Effector memory CD8-positive, alpha-beta T cell (primary cell): ENCODE data around the gene SEC22A.

Experiments
- ATAC-seq: fragments of 150-1000 bp; cut with Tn5 transposase; replicated peaks from 2 replicates; pipeline ENCODE4 v1.10.0; 2021; ENCODE audit warnings: mild to moderate bottlenecking, moderate library complexity
- DNase-seq, 3 experiments: peaks; one replicate each; pipeline ENCODE4 v3.0.0; 2021
- H3K27ac Mint-ChIP-seq, 2 donors: one replicate each; pipeline ENCODE4 v1.8.0; 2022; ENCODE audit warnings: mild to moderate bottlenecking in 2 of 2, mixed read lengths in 2 of 2, moderate library complexity in 2 of 2
- H3K27me3 Mint-ChIP-seq, 2 donors: one replicate each; pipeline ENCODE4 v1.8.0; 2022; ENCODE audit warnings: mixed read lengths in 2 of 2
- H3K36me3 Mint-ChIP-seq: one replicate; pipeline ENCODE4 v1.8.0; 2022; ENCODE audit warnings: mild to moderate bottlenecking, moderate library complexity, mixed read lengths; ENCODE audit not compliant: insufficient read depth
- H3K4me1 Mint-ChIP-seq, 2 donors: one replicate each; pipeline ENCODE4 v1.8.0; 2022; ENCODE audit warnings: low read depth in 2 of 2, mixed read lengths in 2 of 2
- H3K4me3 Mint-ChIP-seq, 2 donors: one replicate each; pipeline ENCODE4 v1.8.0; 2022; ENCODE audit warnings: mild to moderate bottlenecking in 2 of 2, mixed read lengths in 2 of 2, moderate library complexity in 2 of 2
- H3K9me3 Mint-ChIP-seq, 2 donors: one replicate each; pipeline ENCODE4 v1.8.0; 2022; ENCODE audit warnings: mixed read lengths in 2 of 2
- total RNA-seq, 9 experiments: gene quantifications; one replicate each; lab custom pipeline; 2026; lab: John Stamatoyannopoulos, UW

The SEC22A gene
- 11.4 to 19.3 (median 14.0) reads per million in 9 experiments for total RNA-seq

DNA sequence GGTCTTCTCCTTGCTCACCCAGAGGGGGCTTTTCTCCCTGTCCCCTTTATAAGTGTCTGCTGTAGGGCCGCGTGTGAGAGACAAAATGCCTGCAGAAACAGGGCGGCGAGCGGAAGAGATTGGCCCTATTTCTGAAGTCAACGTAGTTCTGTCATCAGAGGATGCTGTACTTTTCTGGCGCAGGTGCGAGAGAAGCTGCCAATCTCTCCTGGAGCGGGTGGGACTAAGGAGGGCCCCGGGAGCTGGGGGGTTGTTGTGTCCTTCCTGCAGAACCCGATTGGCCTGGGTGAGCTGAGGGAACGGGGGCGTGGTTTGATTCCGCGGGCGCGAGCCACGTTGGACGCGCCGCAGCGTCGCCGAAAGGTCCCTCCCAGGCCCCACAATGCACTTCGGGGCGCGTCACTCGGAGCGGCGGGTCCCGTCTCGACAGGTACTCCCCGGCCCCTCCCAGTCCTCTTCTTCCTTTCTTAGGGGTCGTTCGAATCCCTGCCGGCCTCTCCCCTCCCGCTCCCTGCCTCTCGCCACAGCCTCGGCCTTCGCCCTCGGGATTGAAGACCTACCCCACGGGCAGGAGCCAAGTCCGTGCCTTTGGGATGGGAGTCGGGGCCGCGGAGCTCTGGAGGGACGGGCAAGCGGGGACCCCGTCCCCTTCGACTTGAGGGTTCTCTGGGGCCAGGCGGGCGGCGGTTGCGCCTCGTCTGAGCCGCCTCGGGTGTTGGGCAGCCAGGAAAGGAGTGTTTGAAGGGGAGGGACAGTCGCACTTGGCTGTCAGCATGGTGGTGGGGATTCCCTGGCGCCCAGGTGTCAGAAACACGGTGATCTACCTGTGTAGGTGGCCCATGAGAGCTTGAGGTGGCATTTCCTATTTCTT, at the start of gene SEC22A:
SEC22A (plus strand) TSS at position 387 of the 871 bp plus-strand sequence. CDS start 7,275 bp downstream, outside the sequence.
- peak; percentile 88 to 92 (median 92) for DNase-seq
- Mint-ChIP-seq H3K9me3 (peaks cover 0 to 11% of the 10 kb centered on the region in 2 donors), H3K4me3 (peak within 1 kb of the TSS; percentile 86 to 90), H3K4me1 (peaks cover 14 to 18% of the 10 kb centered on the region in 2 donors), H3K27me3 (peaks cover 0 to 6% of the 10 kb centered on the region in 2 donors), H3K27ac (peak within 1 kb of the TSS; percentile 98 to 99), H3K36me3 (peaks cover 24% of the 10 kb centered on the region)
- peak; percentile 87 for ATAC-seq

GRCh38 chr3:123152687-123153086, 49.1 kb upstream of the SEC22A start:
- H3K9me3 Mint-ChIP-seq: peaks cover 2 to 18% of the 10 kb centered on the region in 2 donors
- peaks cover 0 to 3% of the 10 kb centered on the region in 2 donors for H3K4me1 Mint-ChIP-seq
- H3K27me3 Mint-ChIP-seq: no peaks in the 10 kb centered on the region
- H3K4me3 Mint-ChIP-seq: no peak overlapping the region
- H3K27ac Mint-ChIP-seq: peak overlapping the region; percentile 72 to 92
- DNase-seq (no peak), ATAC-seq (no peak)
- peaks cover 4% of the 10 kb centered on the region for H3K36me3 Mint-ChIP-seq

DNA sequence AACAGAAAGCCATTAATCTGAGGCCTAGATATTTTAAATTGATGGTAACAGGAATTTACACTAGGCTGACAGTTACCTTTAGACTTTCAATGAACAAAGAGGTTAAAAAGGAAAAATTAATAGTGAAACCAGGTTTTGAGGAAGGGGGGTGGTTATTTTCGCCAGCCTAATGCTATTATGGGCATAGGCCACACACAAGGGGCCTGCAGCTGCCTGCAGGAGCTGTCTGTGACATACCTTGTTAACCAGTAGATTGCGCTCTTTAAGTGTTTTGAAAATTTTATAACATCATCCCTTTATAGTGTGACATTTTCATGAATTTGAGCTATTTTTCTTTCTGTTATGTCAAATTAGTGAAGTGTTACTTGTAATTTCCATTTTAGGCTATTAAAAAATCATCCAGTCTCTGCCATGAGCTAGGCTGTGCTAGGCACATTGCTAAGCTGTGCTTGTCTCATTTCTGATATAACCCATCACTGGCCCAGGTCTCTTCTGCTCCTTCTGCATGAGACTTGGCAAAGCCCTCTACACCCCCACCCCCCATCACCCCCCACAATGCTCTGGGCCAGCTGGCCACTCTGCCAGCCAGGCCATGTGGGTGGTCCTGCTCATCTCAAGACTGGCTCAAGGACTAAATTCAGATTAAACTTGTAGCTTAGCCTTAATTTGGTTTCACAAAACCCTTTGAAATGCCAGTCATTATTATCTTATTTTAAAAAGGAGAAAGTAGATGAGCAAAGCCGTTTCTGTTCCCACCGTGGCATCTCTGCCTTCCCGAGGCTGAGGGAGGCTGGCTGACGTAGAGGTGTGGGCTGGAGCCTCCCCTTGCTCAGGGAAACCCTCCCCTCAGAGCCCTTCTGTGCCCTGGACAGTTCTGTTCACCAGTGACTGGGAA, 48.4 kb upstream of the SEC22A start:
- Mint-ChIP-seq H3K36me3 (peaks cover 4% of the 10 kb centered on the region), H3K27ac (peak overlapping the region; percentile 72 to 92), H3K9me3 (peaks cover 2 to 18% of the 10 kb centered on the region in 2 donors), H3K27me3 (no peaks in the 10 kb centered on the region), H3K4me3 (no peak overlapping the region), H3K4me1 (peaks cover 0 to 3% of the 10 kb centered on the region in 2 donors)
- ATAC-seq (no peak), DNase-seq (no peak)

GRCh38 chr3:123154020-123154985, 47.4 kb upstream of the SEC22A start:
- Mint-ChIP-seq H3K4me3 (no peak overlapping the region), H3K27ac (no peak overlapping the region), H3K27me3 (no peaks in the 10 kb centered on the region), H3K36me3 (no peaks in the 10 kb centered on the region), H3K9me3 (peaks cover 2 to 18% of the 10 kb centered on the region in 2 donors), H3K4me1 (peaks cover 0 to 3% of the 10 kb centered on the region in 2 donors)
- no peak for ATAC-seq
- no peak for DNase-seq

- Mint-ChIP-seq H3K9me3 (peaks cover 2 to 18% of the 10 kb centered on the region in 2 donors), H3K27ac (no peak overlapping the region)
These were observed 46.2 kb upstream of the SEC22A start for GRCh38 chr3:123155471-123156011.

DNA sequence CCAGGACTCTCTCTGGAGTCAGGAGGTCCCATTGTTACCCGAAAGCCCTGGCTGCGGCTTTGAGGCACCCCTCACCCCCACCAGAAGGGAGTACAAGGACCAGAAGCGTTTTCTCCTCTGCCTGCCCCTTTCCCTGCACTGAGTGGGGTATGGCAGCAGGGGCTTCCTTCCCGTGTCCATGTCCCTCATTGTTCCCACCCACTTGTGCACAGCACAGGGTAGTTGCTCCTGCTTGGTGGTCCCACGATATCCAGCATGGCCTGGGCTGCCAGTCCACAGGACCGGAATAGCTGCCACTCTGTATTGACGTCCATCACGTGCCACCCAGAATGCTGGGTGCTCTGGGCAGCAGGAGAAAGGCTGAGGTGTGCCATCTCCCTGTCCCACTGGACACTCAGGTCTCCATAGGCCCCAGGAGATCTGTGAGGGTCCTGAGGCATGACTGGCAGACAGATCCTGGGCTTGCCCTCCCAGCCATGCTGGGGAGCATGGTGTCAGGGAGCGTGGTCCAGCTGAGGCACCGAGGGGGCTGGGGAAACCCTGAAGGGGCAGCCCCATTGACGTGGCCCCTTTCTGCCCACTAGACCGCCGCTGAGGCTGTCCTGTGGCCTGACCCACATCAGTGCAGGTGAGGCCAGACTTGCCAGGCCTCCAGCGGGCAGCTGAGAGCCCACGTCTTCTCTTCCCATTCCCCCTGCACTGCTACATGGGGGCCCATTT, 45.3 kb upstream of the SEC22A start:
- H3K4me1 Mint-ChIP-seq: no peaks in the 10 kb centered on the region
- no peak for DNase-seq
- ATAC-seq: no peak
- H3K36me3 Mint-ChIP-seq: peaks cover 4% of the 10 kb centered on the region
- no peak overlapping the region for H3K4me3 Mint-ChIP-seq
- H3K9me3 Mint-ChIP-seq: peaks cover 2 to 12% of the 10 kb centered on the region in 2 donors
- H3K27me3 Mint-ChIP-seq: no peaks in the 10 kb centered on the region
- H3K27ac Mint-ChIP-seq: no peak overlapping the region

More at GRCh38 chr3:123155471-123156011, 46.2 kb upstream of the SEC22A start:
- H3K36me3 Mint-ChIP-seq: no peaks in the 10 kb centered on the region
- ATAC-seq (no peak), DNase-seq (no peak)
- peaks cover 0 to 3% of the 10 kb centered on the region in 2 donors for H3K4me1 Mint-ChIP-seq
- no peaks in the 10 kb centered on the region for H3K27me3 Mint-ChIP-seq
- H3K4me3 Mint-ChIP-seq: no peak overlapping the region

DNA sequence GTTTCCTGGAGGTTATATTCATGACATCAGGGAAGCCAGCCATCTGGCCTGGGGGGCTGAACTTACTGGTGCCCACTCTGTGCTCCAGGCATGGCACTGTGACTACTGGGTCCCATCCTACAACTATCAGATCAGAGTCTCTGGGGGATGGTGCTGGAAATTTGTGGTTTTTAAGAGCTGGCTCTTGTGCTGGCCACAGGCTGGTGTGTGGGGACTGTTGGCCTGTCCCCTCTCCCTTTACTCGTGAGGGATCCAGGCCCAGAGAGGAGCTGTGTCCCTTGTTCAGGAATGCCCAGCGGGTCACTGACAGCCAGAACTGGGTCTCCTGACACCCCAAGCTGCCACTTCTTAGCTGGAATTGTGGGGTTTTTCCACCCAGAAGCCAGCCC, 44.5 kb upstream of the SEC22A start:
- DNase-seq: no peak
- no peaks in the 10 kb centered on the region for H3K4me1 Mint-ChIP-seq
- no peak for ATAC-seq
- H3K9me3 Mint-ChIP-seq: peaks cover 0 to 8% of the 10 kb centered on the region in 2 donors
- H3K27ac Mint-ChIP-seq: no peak overlapping the region
- peaks cover 7% of the 10 kb centered on the region for H3K36me3 Mint-ChIP-seq
- H3K4me3 Mint-ChIP-seq: no peak overlapping the region
- no peaks in the 10 kb centered on the region for H3K27me3 Mint-ChIP-seq

DNA sequence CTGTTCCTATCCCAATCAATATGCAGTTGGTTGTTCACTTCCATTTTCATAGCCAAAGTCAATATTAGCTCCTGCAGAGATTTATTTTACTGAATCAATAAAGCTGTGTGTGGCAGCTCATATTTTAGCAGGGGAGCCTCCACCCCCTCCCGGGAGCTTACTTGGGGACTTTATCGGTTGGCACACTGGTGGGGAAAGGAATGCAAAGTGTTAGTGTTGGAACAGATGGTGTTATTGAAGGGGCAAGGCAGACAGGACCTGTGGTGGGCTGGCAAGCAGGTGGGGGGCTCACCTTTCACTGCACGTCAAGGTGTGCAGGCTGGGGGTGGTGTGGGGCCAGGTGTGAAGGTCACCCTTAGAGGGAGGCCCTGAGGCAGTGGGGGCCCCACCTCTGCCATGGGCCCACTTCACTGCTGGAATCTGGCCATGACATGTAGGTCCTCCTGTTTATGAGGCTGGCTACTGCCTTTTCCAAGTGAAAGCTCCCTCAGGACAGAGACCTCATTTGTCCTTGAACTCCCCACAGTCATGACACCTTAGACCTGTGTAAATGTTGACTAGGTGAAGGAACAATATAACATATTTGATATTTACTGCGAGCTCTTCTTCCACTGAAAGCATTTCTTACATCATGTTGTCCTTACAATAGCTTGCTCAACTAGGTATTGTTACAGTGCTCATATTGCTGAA, 44.0 kb upstream of the SEC22A start:
- H3K4me1 Mint-ChIP-seq: no peaks in the 10 kb centered on the region
- peaks cover 7% of the 10 kb centered on the region for H3K36me3 Mint-ChIP-seq
- ATAC-seq: no peak
- no peak for DNase-seq
- no peak overlapping the region for H3K4me3 Mint-ChIP-seq
- peaks cover 0 to 2% of the 10 kb centered on the region in 2 donors for H3K9me3 Mint-ChIP-seq
- H3K27ac Mint-ChIP-seq: no peak overlapping the region
- no peaks in the 10 kb centered on the region for H3K27me3 Mint-ChIP-seq

DNA sequence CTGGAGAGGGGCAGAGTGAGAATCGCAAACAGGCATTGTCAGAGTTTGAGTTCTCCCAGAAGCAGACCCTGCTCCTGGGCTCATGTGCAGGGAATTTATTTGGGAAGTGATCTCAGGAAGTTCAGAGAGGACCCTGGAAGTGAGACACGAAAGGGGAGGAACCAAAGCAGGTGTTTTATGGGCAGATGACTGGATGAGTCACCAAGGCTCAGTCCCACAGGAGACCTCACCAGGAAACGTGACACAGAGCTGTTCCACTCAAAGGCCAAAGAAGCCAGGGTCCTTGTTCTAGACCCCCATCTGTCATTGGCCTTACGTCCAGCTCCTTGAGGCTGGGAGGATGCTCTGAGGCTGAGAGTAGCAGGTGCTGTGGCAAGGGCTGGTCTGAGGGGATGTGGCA, 43.4 kb upstream of the SEC22A start:
- Mint-ChIP-seq H3K27ac (no peak overlapping the region), H3K36me3 (peaks cover 7% of the 10 kb centered on the region), H3K4me1 (no peaks in the 10 kb centered on the region), H3K9me3 (no peaks in the 10 kb centered on the region), H3K4me3 (no peak overlapping the region), H3K27me3 (no peaks in the 10 kb centered on the region)
- no peak for ATAC-seq
- DNase-seq: no peak

DNA sequence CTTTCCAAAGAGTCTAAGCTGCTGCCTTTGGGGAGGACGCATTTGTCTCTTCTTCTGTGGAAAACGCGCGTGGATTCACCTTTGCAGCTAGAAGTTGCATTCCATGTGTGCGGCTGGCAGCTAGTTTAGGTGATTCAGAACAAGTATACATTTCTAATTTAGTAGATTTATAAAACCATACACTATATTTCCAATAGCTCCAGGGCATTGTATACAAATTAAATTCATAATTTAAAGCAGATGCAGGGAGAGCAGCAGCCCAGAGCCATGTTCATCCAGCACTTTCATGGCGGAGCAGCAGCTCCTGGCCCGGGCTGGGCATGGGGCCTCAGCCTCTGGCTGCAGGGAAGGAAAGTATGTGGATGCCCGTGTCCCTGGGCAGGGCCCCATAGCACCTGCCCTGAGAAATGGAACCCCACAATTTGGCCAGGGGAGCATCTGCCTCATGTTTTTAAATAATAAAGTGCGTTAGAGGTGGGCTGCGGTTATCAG, 42.8 kb upstream of the SEC22A start:
- Mint-ChIP-seq H3K9me3 (no peaks in the 10 kb centered on the region), H3K4me3 (no peak overlapping the region), H3K4me1 (no peaks in the 10 kb centered on the region), H3K27me3 (no peaks in the 10 kb centered on the region), H3K36me3 (peaks cover 7% of the 10 kb centered on the region), H3K27ac (no peak overlapping the region)
- no peak for ATAC-seq
- no peak for DNase-seq

DNA sequence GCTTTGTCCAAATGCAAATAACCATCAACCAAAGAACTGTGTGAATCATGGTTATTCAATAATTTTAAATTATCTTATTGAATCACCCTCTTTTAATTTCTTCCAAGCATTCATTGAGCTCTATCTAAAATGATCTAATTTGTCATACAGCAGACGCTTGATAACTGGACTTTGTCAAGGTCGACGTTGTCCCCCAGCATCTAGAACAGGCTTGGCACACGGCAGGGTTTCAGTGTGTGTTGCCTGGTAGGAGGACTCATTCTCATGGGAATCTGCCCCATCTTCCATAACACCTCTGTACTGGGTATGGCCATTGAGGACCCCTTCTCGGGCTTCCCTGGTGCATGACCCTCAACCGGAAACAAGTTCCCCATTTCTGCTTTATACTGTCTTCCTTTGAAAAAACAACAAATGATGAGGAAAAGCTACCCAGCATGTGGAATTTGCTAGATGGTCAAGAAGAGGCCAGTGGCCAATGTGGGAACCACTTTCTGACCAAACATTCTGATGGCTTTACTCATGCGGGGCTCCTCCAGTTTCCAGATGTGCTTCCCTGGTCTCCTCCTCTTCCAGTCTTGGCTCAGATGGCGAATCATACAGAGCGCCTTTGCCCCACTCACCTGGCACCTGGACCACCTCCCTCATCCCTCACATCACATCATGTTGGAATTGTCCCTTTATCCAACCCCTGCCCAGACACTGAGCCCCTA, 41.7 kb upstream of the SEC22A start:
- DNase-seq: no peak

More for the DNA sequence above, 41.7 kb upstream of the SEC22A start:
- ATAC-seq: no peak
- Mint-ChIP-seq H3K9me3 (peaks cover 2 to 4% of the 10 kb centered on the region in 2 donors), H3K27me3 (no peaks in the 10 kb centered on the region), H3K27ac (no peak overlapping the region), H3K4me3 (no peak overlapping the region), H3K36me3 (peaks cover 7% of the 10 kb centered on the region), H3K4me1 (no peaks in the 10 kb centered on the region)
